Breast epithelium (tissue), 3 donors: ENCODE measurements around the gene SPRN.

Source experiments
- CTCF ChIP-seq, 3 donors: fragments of 450-650 bp; IDR thresholded peaks; one replicate each; pipeline ENCODE4 v1.5.1; 2016 to 2017; ENCODE audit warnings: antibody characterized with exemption in 3 of 3, mild to moderate bottlenecking in 3 of 3, moderate library complexity in 3 of 3
- POLR2A ChIP-seq: fragments of 450-650 bp; IDR thresholded peaks from one replicate; pipeline ENCODE4 v1.6.1; 2016; ENCODE audit warnings: antibody characterized with exemption, mild to moderate bottlenecking, moderate library complexity
- POLR2AphosphoS5 ChIP-seq, 3 donors: sonication (generic); formaldehyde crosslinking; IDR thresholded peaks; one replicate each; pipeline ENCODE4 v1.6.1; 2017; ENCODE audit warnings: antibody characterized with exemption in 3 of 3

- TF ChIP-seq POLR2A, result no peak
- no peak for TF ChIP-seq CTCF (IDR thresholded peaks at IDR 0.05)
- TF ChIP-seq POLR2AphosphoS5 (IDR thresholded peaks at IDR 0.05), result no peak
These were observed 35.2 kb upstream of the SPRN start for GRCh38 chr10:133459454-133460207.
